PC-9 (cell line): ENCODE measurements around the gene BMERB1.

Source experiments
- EZH2 ChIP-seq: fragments of 200-600 bp; sonication (generic); IDR thresholded peaks from 2 replicates; pipeline ENCODE4 v1.8.0; 2017; ENCODE audit warnings: antibody characterized with exemption, low read depth
- TF ChIP-seq, protein P1 (sequence below): fragments of 200-600 bp; sonication (generic); conservative IDR thresholded peaks from 2 replicates; pipeline ENCODE4 v1.6.1; 2017; ENCODE audit warnings: mixed run types, antibody characterized with exemption, mild to moderate bottlenecking, moderate library complexity

DNA sequence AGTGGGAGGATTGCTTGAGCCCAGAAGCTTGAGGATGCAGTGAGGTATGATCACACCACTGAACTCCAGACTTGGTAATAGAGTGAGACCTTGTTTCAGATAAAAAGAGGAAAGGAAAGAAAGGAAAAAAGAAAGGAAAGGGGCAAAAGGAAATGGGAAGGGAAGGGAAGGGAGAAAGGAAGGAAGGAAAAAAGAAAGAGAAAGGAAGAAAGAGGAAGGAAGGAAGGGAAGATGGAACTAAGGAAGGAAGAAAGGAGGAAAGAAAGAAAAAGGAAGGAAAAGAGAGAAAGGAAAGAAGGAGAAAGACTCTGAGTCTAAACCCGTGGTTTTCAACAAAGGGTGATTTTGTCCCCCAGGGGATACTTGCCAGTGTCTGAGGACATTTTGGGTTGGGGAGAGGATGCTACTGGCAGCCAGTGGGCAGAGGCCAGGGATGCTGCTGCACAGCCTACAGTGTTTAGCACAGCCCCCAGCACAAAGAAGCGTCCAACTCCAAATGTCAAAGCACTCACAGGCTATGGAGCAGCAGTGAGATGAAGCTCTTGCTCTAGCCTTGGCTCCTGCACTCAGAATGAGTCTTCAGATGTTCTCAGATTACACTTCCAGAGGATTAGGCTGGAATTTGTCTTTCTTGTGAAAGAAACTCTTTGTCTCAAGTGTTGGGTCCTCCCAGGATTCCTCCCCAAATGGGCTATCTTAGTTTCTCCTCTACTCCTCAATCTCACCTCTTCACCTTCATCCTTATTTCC lies 64.2 kb downstream of the BMERB1 start:
- TF ChIP-seq, protein P1, sequence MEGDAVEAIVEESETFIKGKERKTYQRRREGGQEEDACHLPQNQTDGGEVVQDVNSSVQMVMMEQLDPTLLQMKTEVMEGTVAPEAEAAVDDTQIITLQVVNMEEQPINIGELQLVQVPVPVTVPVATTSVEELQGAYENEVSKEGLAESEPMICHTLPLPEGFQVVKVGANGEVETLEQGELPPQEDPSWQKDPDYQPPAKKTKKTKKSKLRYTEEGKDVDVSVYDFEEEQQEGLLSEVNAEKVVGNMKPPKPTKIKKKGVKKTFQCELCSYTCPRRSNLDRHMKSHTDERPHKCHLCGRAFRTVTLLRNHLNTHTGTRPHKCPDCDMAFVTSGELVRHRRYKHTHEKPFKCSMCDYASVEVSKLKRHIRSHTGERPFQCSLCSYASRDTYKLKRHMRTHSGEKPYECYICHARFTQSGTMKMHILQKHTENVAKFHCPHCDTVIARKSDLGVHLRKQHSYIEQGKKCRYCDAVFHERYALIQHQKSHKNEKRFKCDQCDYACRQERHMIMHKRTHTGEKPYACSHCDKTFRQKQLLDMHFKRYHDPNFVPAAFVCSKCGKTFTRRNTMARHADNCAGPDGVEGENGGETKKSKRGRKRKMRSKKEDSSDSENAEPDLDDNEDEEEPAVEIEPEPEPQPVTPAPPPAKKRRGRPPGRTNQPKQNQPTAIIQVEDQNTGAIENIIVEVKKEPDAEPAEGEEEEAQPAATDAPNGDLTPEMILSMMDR = no peak
- no peak for TF ChIP-seq EZH2
